ENCODE measurements around the gene ESRRB.

Gene ESRRB

GRCh38 chr14:76446486-76446885 lies 70.5 kb downstream of the ESRRB start:
- no peak overlapping the region for H3K4me3 ChIP-seq
- DNase-seq (ENCODE audit: low spot score), result no peak
- TF ChIP-seq, protein P1, sequence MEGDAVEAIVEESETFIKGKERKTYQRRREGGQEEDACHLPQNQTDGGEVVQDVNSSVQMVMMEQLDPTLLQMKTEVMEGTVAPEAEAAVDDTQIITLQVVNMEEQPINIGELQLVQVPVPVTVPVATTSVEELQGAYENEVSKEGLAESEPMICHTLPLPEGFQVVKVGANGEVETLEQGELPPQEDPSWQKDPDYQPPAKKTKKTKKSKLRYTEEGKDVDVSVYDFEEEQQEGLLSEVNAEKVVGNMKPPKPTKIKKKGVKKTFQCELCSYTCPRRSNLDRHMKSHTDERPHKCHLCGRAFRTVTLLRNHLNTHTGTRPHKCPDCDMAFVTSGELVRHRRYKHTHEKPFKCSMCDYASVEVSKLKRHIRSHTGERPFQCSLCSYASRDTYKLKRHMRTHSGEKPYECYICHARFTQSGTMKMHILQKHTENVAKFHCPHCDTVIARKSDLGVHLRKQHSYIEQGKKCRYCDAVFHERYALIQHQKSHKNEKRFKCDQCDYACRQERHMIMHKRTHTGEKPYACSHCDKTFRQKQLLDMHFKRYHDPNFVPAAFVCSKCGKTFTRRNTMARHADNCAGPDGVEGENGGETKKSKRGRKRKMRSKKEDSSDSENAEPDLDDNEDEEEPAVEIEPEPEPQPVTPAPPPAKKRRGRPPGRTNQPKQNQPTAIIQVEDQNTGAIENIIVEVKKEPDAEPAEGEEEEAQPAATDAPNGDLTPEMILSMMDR (IDR thresholded peaks at IDR 0.05), result no peak
- no peak overlapping the region for H3K27ac ChIP-seq

DNA sequence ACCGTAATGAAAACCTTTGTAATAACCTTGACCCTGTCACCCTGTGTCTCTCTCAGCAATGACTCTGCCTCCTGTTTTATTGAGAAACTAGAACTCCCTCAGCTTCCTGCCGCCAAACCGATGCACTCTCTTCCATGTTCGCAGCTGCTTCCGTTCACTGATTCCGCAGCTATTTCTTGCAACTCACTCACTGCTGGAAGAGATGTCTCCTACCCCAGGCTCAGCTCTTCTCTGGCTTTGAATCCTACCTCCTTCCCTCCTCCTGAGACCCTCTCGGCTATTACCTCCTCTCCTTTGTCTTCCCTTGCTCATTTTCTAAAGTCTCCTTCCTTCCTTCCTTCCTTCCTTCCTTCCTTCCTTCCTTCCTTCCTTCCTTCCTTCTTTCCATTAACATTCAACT lies 71.0 kb downstream of the ESRRB start:
- no peak for DNase-seq (ENCODE audit: low spot score)
- Histone ChIP-seq H3K4me3 (no peak overlapping the region), H3K27ac (no peak overlapping the region)
- TF ChIP-seq, protein P1 (IDR thresholded peaks at IDR 0.05), result no peak

DNA sequence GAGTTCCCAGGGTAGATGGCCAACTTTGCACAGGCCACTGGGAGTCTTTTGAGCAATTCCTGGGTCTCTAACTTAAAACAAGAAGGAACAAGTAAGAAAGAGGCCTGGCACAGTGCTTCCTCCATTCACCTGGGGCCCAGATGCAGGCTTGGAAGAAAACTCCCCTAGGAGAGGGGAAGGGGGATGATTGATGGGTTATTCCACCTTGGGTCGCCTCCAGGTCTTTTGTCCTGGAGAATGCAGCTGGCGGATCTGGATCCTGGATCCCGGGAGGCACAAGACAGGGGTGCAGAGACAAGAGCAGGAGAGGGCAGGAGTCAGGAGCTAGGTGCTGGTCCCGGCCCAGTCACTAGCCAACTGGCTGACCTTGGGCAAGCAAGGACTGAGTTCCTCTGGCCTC lies 74.5 kb downstream of the ESRRB start:
- H3K4me3 ChIP-seq, result no peak overlapping the region
- H3K27ac ChIP-seq, result no peak overlapping the region
- DNase-seq (ENCODE audit: low spot score), result no peak
- TF ChIP-seq, protein P1 (IDR thresholded peaks at IDR 0.05), result no peak

- DNase-seq (ENCODE audit: low spot score), result no peak
- Histone ChIP-seq H3K4me3 (no peak overlapping the region), H3K27ac (no peak overlapping the region)
- TF ChIP-seq, protein P1 (IDR thresholded peaks at IDR 0.05), result no peak
Measured at GRCh38 chr14:76456200-76456599, 80.3 kb downstream of the ESRRB start.

DNA sequence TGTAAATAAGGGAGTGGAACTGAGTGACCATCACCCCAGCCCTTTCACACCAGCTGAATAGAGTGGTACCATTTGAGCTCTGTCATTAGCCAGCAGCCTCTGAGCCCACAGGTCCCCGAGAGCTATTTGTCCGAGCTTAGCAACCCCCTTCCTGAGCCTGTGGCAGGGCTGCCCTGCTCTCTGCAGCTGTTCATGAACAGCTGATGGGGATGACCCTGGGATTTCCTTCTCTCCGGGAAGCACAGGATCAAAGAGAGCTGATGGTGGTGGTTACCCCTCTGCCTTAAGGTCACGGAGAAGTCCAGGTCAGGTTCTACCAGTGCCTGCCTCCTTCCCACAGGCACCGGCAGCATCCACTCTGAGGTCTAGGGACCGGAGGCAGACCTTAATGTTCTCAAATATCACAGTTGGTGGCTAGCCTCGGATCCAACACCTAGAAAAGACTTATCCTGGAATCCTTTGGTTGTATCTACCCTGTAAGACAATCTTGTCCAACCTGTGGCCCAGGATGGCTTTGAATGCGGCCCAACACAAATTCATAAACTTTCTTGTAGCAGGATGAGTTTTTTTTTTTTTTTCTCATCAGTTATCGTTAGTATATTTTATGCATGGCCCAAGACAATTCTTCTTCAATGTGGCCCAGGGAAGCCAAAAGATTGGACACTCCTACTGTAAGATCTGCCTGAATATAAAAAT lies 81.1 kb downstream of the ESRRB start:
- H3K4me3 ChIP-seq, result no peak overlapping the region
- H3K27ac ChIP-seq, result no peak overlapping the region
- DNase-seq (ENCODE audit: low spot score), result no peak
- TF ChIP-seq, protein P1 (IDR thresholded peaks at IDR 0.05), result no peak

GRCh38 chr14:76457841-76458240 lies 81.9 kb downstream of the ESRRB start:
- H3K27ac ChIP-seq, result no peak overlapping the region
- no peak overlapping the region for H3K4me3 ChIP-seq
- no peak for DNase-seq (ENCODE audit: low spot score)
- TF ChIP-seq, protein P1 (IDR thresholded peaks at IDR 0.05), result no peak

DNA sequence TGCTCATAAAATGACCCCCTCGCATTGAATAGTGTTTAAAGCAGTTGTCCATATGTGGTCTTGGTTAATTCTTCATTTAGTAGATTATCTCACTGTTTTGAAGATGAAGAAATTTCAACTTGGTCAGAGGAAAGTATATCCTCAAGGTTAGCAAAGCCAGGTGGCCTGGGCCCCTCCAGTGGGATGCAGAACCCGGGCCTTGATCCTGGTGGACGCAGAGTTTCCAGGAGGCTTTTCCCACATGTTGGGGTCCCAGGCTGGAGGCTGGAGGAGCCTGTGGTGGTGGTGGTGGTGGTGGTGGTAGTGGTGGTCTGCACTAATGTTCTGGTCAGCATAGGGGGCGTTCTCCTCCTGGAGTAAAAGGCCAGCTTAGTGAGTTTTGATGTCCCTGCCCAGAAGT lies 85.9 kb downstream of the ESRRB start:
- TF ChIP-seq, protein P1 (IDR thresholded peaks at IDR 0.05), result no peak
- Histone ChIP-seq H3K27ac (no peak overlapping the region), H3K4me3 (no peak overlapping the region)
- DNase-seq (ENCODE audit: low spot score), result no peak
